Kidney tubule cell (primary cell): ENCODE results near the gene SEC61A2.
"Not testable (repeated sequence)": the region's sequence is repeated elsewhere in the genome, so short reads cannot be mapped to it uniquely, and the experiment has no call there.

Source experiments
- DNase-seq: peaks from one replicate; pipeline ENCODE4 v3.0.0-alpha.2; 2018; ENCODE audit warnings: low spot score

The SEC61A2 gene

DNA sequence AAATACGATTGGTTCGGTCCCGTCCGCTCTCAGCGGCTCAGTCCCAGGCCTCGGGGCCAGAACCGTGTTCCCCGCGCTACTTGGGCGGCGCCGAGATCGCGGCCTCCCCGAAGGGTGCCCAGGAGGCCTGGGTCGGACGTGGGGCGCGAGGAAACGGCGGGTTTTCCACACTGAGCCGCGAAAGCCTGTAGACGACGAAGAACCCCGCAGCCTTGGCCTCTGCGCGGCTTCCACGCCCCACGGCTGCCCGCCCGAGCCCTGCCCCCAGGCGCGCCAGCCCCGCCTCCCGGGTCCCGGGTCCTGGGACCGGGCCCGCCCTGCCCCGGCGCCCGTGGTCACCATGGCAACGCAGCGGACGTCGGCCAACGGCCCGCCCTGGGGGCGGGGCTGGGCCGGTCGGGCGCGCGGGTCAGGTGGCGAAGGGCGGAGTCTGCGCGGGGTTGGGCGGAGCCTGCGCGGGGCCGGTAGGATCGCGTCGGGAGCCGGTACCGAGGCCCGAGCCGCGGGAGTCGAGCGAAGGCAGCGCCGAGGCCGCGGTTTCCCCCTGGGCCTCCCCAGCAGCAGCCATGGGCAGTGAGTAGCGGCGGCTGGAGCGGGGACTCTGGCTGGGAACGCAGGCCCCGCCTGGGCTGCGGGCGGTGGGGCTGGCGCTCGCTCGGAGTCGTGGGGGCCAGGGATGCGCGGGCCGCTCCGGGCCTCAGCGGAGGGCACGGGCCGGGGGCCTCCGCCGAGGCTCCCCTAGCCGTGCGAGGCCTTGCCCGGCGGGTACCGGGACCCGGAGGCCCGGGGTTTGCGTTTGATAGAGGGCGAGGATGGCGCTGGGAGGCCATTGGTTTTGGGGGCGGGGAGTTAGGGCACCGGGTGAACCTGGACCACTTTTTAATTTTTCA is at the start of gene SEC61A2:
Gene SEC61A2, plus strand, starts transcription at position 456 of the 890 bp plus-strand sequence. Its CDS starts 111 bp downstream, at position 567.
- DNase-seq: peak; percentile 96

DNA sequence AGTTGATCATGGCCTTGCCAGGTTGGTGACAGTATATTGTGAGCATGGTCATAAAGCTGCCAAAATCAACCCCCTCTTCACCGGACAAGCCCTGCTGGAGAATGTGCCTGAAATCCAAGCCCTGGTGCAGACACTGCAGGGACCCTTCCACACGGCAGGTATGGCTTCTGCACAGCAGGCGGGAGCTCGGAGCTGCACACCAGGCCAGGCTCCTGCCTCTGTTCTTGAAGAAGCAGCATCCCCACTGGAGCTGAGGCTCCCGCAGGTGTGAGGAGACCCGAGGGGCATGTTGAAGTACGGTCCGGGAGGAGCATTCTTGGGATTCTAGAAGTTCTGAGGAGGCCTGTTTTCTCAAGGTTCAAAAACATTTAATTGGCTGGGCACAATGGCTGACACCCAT is 48.0 kb upstream of the SEC61A2 start:
- DNase-seq: no peak

DNA sequence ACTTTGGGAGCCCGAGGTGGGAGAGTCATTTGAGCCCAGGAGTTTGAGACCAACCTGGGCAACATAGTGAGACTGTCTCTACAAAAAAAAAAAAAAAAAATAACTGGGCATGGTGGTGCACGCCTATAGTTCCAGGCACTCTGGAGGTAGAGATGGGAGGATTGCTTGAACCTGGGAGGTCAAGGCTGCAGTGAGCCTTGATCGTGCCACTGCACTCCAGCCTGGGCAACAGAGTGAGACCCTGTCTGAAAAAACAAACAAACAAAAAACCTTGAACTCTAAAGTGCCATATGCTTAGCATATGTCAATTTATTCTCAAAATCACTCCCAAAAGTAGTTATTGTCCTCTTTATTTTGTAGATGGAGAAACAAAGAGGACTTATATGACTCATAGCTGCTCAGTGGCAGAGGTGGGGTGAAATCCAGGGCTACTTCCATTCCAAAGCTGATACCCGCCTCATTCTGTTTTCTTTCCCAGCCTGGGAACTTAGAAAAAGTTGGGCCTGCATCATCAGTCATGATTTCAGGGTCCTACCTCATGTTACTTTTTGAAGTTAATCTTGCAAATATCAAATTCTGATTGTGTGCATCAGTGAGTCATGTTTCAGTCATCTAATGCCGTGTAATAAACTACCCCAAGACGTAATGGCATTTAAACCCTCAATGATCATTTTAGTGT is 47.5 kb upstream of the SEC61A2 start:
- DNase-seq: no peak

DNA sequence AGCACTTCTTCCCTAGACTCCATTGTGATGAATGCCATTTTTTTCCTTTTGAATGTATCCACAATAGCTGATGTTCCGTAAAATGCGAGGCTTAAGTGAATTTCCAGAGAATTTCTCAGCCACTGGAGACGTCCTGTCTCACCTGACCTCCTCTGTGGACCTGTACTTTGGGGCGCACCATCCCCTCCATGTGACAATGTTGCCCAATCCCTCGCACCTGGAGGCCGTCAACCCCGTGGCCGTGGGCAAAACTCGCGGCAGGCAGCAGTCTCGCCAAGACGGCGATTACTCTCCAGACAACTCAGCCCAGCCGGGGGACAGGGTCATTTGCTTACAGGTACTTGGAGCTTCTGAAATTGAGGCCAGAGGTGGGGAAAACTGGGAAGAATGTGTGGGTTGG is 40.6 kb upstream of the SEC61A2 start:
- no peak for DNase-seq

DNA sequence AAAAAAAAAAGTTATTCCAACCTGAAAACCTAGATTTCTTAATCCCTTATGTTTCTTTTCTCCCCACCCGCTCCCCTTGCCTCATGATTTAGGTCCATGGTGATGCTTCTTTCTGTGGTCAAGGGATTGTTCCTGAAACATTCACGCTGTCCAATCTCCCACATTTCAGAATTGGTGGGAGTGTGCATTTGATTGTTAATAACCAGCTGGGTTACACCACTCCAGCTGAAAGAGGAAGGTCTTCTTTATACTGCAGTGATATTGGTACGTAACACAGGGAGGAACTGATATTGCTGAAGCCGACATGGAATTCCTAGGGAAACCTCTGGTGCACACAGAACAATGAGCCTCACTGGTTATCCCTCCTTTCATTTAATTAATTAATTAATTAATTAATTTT is 38.1 kb upstream of the SEC61A2 start:
- no peak for DNase-seq

DNA sequence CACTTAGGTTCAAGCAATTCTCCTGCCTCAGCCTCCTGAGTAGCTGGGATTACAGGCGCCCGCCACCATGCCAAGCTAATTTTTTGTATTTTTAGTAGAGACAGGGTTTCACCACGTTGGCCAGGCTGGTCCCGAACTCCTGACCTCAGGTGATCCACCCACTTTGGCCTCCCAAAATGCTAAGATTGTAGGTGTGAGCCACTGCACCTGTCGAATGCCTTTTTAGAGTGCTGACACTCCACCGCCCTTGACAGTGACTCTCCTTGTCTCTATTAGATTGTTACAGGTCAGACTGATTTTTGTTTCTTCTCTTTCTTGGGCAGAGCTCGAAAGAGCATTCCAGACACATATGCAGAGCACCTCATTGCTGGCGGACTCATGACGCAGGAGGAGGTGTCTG is 32.1 kb upstream of the SEC61A2 start:
- DNase-seq: not testable (repeated sequence)

DNA sequence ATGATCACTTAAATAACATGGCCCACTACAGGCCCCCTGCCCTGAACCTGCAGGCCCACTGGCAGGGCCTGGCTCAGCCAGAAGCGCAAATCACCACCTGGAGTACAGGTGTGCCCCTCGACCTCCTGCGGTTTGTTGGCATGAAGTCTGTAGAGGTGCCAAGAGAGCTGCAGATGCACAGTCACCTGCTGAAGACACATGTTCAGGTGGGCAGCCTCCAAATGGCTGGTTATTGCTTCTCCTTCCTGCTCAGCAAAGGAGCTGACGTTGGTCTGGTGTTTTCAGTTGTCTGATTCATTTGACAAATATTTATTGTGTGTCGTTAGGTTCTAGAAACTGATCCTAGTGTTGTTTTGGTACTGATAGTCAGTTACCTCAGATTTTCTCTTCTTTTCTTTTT is 31.7 kb upstream of the SEC61A2 start:
- DNase-seq: peak; percentile 58

DNA sequence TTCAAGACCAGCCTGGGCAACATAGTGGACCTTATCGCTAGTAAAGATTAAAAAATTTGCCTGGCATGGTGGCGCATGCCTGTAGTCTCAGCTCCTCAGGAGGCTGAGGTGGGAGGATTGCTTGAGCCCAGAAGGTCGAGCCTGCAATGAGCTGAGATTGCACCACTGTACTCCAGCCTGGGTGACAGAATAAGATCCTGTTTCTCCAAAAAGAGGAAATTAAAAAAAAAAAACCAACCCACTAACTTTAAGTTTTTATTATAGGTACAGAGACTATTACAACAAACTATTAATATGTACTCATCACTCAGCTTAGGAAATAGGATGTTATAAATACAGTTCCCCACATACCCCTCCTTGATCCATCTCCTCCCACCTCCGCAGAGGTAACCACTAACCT is 30.5 kb upstream of the SEC61A2 start:
- no peak for DNase-seq

DNA sequence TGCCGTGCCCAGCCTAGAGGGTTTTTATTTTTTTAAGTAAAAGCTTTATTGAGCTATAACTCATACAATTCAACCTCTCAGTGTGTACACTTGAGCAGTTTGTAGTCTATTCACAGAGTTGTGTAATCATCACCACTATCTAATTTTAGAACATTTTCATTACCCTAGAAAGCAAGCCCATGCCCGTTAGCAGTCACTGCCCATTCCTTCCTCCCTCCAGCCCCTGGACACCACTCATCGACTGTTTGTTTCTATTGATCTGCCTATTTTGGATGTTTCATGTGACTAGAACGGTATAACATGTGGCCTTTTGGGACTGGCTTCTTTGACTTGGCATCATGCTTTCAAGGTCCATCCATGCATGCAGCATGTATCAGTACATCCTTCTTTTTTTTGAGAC is 25.7 kb upstream of the SEC61A2 start:
- DNase-seq: no peak

DNA sequence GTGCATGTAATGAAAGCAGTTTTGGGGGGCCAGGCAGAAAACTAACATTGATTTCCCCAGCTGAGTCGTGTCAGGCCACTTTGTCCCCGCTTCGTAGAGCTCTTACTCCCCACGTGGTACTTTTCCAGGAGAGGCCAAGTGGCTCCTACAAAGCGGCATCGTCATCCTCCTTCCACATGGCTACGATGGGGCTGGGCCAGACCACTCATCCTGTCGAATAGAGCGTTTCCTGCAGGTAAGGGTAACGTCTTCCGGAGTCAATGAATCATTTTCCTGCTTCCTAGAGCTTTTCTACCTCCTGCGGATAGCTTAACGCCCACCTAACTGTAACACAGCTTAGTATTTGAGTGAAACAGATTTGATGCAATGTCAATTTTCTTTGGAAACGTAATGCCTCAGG is 21.7 kb upstream of the SEC61A2 start:
- DNase-seq: no peak

DNA sequence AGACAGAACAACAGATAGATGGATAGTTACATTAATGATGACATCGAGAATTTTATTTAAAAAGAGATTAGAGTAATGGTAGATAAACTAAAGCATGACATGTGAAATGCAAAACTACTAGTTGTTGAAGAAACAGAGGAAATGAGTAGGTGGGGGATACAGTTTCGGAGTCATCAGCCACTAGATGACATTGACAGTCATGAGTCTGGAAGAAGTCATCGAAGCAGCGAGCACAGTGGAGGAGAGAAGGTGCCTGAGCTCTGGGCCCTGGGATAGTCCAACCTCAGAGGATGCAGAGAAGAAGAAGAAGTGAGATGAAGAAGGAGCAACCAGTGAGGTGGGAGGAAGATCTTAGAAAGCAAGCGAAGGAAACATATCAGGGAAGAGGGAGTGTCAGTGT is 20.2 kb upstream of the SEC61A2 start:
- DNase-seq: no peak

DNA sequence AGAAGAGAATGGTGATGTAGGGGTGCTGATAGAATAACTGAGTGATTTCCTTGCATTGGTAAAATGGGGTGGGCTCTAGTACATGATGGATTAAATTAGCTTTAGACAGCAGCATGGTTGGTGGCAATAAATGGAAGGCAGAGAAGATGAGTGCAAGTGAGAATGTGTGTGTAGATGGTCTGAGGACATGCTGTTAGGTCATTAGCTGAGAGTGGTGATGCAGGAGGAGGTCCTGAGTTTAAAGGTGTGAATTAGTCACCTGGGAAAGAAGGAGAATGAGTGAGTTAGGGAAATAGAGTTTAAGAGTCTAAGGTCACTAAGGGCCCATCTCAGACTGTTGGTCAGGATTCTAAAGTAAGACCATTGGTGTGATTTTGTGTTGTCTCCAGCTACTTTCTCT is 17.9 kb upstream of the SEC61A2 start:
- no peak for DNase-seq

DNA sequence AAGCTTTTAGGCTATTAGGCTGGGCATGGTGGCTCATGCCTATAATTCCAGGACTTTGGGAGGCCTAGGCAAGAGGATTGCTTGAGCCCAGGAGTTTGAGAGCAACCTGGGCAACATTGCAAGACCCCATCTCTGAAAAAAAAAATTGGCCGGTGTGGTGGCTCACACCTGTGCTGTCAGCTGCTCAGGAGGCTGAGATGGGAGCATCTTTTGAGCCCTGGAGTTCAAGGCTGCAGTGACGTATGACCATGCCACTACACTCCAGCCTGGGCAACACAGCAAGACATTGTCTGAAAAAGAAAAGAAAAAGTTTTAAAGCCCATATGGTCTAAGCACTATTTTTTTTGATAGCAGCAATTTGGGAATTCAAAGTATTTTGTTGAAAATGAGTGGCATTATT is 15.8 kb upstream of the SEC61A2 start:
- no peak for DNase-seq

DNA sequence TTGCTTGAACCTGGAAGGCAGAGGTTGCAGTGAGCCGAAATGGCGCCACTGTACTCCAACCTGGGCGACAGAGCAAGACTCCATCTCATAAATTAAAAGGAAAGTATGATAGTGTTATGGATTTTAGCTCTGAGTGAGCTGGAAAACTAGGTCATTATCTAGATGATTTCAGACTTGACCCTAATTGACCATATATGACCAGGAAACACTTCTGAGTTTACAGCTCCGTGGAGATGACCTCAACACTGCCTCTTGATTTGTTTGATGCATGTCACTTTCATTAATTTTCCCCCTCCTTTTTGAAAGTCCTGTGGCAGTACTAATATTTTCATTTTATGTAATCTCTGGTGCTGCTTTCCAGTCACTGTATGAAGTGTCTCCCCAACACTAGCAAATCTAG is 7.8 kb upstream of the SEC61A2 start:
- no peak for DNase-seq

DNA sequence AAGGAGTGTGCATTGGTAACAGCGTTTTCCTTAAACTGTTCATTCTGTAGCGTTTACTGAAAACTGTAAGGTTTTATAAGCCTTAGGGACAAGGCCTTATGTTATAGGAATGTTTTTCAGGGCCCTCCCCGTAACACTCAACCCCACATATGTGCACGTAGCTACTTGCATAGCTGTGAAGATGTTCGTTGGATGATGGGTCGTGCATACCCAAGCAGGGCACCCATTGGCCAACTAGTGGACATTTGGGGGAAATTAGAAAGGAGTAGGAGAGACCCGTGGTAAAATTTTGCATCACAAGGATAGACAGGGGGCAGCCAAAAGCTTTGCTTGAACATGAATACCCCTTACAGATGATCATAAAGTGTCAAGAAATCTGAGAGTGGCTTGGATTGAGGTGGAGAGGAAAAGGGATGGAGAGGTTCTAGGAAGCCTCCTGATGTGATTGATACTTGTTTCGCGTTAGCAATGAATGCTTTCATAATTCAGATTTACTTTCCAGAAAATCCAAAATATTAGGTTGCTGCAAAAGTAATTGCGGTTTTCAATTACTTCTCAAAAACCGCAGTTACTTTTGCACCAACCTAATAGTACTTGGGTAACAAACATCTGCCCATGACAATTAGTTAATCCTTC is 878 bp downstream of the SEC61A2 start:
- DNase-seq: peak; percentile 70

DNA sequence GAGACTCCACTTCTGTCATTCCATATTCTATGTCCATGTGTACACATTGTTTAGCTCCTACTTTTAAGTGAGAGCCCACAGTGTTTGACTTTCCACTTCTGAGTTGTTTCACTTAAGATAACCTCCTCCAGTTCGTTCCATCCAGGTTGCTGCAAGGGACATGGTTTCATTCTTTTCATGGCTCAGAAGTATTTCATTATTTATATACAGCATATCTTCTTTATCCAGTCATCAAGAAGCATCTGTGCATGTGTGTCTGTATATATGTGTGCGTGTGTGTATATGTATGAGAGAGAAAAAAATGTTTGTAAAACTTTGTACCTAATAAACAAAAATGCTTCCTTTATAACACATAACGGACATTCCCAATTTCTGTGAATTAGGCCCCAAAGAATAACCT is 6.2 kb downstream of the SEC61A2 start:
- no peak for DNase-seq

DNA sequence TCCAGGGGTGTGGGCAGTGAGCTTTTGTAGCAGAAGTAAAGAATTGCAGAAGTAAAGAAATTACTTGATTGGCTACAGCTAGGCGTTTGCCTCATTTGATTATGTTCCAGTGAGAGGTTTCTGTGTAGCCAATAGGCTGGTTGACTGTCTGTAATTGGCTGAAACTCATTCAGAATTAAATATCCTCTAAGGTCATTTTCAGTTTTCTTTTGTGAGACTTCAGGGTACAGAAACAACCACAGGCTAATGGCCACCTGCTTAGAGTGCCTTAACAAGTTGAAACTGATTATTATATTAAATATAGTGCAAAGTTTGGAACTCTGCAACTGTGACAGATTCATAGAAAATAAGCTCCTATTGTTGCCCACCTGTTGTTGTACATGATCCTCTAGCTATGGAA is 10.6 kb downstream of the SEC61A2 start:
- DNase-seq: no peak

DNA sequence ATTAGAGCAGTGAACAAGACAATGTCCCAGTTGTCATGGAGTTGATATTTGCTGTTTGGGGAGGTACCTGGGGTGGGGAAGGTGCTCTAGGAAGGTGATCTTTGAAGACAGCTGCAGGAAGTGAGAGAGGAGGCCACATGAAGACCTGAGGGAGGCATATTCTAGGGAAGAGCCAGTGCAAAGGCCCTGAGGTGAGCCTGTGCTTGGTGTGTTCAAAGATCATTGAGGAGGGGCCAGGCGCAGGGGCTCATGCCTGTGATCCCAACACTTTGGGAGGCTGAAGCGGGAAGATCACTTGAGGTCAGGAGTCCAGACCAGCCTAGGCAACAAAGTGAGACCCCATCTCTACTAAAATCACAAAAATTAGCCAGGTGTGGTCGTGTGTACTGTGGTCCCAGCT is 15.1 kb downstream of the SEC61A2 start:
- DNase-seq: no peak

DNA sequence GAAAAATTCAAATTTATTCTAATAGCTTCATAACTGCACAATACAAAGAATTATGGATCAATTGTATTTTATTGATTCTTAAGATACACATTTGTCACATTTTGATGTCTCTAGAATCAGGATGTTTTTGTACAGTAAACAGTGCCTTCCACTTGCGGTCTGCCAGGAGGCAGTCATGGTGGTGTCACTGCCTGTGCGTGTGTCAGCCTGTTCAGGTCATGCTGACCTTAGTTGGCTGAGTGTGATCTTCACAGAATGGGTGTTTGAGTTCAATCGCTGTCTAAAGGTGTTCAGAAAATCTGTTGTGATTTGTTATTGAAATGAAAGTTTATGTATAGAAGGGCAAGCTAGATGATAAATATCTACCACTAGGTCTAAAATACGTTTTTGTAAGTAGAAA is 20.7 kb downstream of the SEC61A2 start:
- no peak for DNase-seq

DNA sequence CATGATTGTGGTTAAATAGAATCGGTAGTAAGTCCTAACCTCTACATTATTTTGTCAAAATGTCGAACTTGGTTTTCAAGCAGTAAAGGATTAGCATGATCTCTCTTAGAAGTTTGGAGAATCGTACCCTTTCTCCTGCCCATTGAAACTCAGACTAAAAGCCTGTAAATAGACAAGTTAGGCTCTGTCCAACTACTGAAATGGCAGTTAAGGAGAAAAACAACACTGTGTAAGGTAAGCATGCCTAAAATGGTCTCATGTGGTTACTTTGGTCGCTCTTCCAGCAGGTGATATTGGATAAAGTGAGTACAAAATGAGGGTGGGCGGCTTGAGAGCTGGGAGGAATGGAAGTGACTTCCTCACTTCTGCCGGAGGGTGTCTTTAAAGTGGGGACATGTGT is 25.0 kb downstream of the SEC61A2 start:
- no peak for DNase-seq

DNA sequence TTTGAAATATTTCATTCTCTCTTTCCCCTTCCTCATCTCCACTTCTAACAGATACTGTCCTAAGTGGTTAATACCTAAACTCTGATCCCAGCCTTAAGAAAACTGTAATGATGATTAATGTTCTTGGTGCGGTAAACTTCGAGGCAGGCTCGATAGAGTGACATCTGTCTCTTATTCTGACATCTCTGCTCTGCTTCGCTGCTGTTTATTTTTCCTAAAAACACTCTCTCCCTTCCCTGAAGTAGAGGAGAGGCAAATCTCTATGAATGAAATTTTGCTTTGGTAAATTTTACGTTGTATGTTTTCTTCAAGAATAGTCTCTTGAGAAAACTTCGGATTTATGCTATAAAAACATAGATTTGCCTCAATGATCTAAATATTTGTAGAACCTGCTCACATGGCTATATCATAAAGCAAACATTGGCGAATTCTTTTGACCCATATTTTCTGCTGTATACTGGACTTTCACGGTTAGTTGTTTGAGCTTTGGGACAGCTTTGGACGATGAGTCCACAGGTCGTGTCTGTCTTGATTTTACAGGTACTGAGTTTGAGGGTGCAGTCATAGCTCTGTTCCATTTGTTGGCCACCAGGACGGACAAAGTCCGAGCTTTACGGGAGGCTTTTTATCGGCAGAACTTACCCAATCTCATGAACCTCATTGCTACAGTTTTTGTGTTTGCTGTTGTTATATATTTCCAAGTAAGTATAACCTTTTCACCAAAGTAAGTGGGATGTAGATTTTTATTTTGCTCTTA is 27.1 kb downstream of the SEC61A2 start:
- no peak for DNase-seq

DNA sequence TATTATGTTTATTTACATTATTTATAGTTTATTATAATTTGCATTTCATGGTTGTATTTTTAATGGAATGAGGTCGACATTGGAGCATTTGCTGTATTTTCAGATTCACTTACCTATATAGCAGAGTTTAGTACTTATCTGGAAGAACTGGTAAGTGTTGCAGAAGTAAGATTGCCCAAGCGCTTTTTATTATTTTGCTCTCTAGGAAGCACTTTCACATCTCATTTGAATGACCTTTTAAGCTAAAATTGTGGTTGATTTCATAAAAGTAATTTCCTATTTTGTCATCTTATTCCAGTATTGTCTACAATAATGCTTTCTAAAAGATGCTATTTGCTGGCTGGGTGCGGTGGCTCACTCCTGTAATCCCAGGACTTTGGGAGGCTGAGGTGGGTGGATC is 28.6 kb downstream of the SEC61A2 start:
- no peak for DNase-seq
